ENCODE results near the gene PABPN1L. TPM values are rescaled to one million over a fixed set of nuclear protein-coding genes. Genes with fewer than 3 reads are reported as not detected.

The PABPN1L gene
- total and polyA plus RNA-seq, 2 of the 13 experiments (the other 11 are each of a cell fraction or from before 2014, with no cell fraction given), result not detected

DNA sequence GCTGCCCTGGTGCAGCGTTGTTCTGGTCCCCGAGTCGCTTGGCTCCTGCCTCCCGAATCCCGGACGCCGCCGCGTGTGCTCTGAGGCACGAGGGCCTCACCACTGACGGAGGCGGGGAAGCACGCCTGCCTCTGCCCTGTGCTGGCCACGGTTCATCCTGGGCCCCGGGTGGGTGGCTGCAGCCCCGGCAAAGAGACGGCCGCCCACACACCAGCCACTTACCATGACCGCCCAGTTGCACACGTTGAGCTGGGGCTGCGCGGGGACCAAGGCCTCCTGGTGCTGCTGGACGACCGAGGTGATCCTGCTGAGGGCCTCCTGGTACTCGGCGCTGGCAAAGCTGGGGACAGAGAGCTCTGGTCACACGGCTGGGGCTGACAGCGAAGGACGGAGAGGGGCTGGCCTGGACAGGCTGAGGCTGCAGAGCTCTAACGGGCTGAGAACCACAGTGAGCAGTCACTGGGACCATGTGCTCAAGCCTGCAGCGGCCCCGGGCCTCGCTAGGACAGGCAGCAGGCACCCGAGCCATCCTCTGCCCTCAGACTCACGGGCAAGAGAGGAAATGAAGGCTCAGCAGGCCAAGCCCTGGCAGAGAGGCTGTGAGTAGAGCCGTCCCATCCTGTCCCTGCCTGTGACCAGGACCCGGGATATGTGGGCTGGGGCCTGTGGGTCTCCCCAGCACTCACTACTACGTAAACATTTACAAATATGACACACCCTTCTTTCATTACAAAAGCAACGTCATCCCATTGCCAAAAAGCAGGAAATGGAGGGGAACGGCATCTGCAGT lies 48.5 kb downstream of the PABPN1L start (continued):
- TF ChIP-seq, protein P1, sequence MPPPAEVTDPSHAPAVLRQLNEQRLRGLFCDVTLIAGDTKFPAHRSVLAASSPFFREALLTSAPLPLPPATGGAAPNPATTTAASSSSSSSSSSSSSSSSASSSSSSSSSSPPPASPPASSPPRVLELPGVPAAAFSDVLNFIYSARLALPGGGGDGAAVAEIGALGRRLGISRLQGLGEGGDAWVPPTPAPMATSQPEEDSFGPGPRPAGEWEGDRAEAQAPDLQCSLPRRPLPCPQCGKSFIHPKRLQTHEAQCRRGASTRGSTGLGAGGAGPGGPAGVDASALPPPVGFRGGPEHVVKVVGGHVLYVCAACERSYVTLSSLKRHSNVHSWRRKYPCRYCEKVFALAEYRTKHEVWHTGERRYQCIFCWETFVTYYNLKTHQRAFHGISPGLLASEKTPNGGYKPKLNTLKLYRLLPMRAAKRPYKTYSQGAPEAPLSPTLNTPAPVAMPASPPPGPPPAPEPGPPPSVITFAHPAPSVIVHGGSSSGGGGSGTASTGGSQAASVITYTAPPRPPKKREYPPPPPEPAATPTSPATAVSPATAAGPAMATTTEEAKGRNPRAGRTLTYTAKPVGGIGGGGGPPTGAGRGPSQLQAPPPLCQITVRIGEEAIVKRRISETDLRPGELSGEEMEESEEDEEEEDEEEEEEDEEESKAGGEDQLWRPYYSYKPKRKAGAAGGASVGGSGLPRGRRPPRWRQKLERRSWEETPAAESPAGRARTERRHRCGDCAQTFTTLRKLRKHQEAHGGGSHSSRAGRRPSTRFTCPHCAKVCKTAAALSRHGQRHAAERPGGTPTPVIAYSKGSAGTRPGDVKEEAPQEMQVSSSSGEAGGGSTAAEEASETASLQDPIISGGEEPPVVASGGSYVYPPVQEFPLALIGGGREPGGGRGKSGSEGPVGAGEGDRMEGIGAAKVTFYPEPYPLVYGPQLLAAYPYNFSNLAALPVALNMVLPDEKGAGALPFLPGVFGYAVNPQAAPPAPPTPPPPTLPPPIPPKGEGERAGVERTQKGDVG (CRISPR knock-in tag; IDR thresholded peaks at IDR 0.05; ENCODE audit: borderline replicate concordance), result no peak
- TF ChIP-seq, protein P2, sequence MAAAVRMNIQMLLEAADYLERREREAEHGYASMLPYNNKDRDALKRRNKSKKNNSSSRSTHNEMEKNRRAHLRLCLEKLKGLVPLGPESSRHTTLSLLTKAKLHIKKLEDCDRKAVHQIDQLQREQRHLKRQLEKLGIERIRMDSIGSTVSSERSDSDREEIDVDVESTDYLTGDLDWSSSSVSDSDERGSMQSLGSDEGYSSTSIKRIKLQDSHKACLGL (CRISPR knock-in tag; IDR thresholded peaks at IDR 0.05), result 0 out of 2 replicates have a peak, but pooled peaks have one; percentile 45

DNA sequence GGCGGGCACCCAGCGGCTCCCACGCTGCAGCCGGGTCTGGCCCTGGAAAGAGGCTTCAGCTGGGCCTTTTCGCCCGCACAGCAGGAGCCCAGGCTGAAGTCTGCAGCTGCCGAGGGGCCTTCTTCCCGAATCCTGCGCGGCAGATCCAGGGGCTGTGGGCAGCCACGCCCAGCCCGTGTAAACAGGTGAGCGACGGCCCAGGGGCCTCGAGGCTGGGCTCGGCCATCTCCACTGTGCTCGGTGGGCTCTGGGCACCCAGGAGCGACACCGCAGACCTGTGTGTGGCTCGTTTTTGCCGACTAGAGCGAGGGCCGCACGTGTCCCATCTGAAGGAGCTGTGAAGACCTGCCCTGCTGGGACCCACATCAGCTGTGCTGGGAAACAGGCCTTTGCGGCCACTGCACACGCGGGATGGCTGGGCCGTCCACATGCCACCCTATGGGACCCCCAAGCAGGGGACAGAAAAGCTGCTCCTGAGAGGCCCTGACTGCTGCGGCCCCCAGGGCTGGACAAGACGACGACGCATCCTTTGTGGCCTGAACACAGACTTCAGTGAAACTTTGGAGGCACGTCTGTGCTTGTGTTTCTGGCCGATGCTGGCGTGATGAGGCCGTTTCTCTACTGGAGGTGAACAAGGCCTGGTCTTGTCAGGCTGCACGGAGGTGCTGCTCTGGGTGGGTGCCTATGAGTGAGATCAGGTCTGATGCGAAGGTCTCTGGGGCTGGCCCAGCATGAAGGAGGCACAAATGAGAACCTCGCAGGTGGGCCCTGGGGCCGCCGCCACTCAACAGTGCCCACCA lies 49.5 kb downstream of the PABPN1L start:
- H3K36me3 ChIP-seq (replicated peaks in 1 of 2; ENCODE audit: control insufficient read depth in 1 of 2, insufficient read depth in 2 of 2, low read length in 2 of 2), result no peaks in the 10 kb centered on the region
- H3K9ac ChIP-seq (ENCODE audit: insufficient read depth, low read depth, low read length), result no peak overlapping the region
- H3K9me3 ChIP-seq (ENCODE audit: low read length), result no peaks in the 10 kb centered on the region
- ChIA-PET POLR2A (interaction anchor here (1.0 to 1.2 kb wide), 2 partner anchors 23 to 58 kb away, joined by 3 read pairs; no protein-coding TSS in a partner anchor), CTCF (ENCODE audit: low intra/inter-chr PET ratio, low total read pairs) (interaction anchor here (1.2 to 2.1 kb wide), 2 partner anchors 41 to 350 kb away, joined by 4 to 11 read pairs; partner anchors contain the start of genes GALNS and TRAPPC2L)
- intact Hi-C loops (cut with micrococcal nuclease; ENCODE audit: unreplicated experiment) (loop anchor here (5.0 kb wide), 2 partner anchors 40 to 350 kb away; partner anchors contain the start of genes GALNS and TRAPPC2L), in situ Hi-C loops (cut with HindIII; ENCODE audit: extremely low pct_ligation_motif_present, low pct_unique_long_range_greater_than_20kb) (loop anchor here (5.0 kb wide), 1 partner anchor 350 kb away; no protein-coding TSS in a partner anchor)
- ATAC-seq (no peak), FAIRE-seq (no peak), DNase-seq (ENCODE audit: low spot score) (no peak)
- H3K4me2 ChIP-seq (ENCODE audit: low read depth, low read length), result no peak overlapping the region
- no peaks in the 10 kb centered on the region for H4K20me1 ChIP-seq (ENCODE audit: insufficient read depth, low read length)
- TF ChIP-seq, protein P3, sequence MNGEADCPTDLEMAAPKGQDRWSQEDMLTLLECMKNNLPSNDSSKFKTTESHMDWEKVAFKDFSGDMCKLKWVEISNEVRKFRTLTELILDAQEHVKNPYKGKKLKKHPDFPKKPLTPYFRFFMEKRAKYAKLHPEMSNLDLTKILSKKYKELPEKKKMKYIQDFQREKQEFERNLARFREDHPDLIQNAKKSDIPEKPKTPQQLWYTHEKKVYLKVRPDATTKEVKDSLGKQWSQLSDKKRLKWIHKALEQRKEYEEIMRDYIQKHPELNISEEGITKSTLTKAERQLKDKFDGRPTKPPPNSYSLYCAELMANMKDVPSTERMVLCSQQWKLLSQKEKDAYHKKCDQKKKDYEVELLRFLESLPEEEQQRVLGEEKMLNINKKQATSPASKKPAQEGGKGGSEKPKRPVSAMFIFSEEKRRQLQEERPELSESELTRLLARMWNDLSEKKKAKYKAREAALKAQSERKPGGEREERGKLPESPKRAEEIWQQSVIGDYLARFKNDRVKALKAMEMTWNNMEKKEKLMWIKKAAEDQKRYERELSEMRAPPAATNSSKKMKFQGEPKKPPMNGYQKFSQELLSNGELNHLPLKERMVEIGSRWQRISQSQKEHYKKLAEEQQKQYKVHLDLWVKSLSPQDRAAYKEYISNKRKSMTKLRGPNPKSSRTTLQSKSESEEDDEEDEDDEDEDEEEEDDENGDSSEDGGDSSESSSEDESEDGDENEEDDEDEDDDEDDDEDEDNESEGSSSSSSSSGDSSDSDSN (CRISPR knock-in tag; IDR thresholded peaks at IDR 0.05), result 0 out of 2 replicates have a peak, but pooled peaks have one; percentile 22
- TF ChIP-seq, protein P4, sequence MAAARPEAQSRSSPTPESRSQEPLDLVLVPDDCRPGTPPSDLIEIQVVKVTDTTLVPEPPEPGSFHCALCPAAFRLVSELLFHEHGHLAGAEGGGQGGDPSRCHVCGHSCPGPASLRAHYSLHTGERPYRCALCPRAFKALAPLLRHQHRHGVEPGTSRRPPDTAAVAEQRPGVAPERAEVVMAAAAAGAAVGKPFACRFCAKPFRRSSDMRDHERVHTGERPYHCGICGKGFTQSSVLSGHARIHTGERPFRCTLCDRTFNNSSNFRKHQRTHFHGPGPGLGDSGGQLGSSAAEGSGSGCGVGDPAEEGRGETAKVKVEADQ (CRISPR knock-in tag; IDR thresholded peaks at IDR 0.05; ENCODE audit: borderline replicate concordance), result no peak
- peak; percentile 11; the same call in 1 of the 2 replicates for TF ChIP-seq RXRA (CRISPR knock-in tag; IDR thresholded peaks at IDR 0.05)
- H3K27ac ChIP-seq (ENCODE audit: extremely low read length, insufficient read depth, low read length), result no peak overlapping the region
- WGBS (ENCODE audit: low lambda C conversion rate), result 79% methylated on average over 19 of the region's 41 CpGs
- H3K27me3 ChIP-seq (ENCODE audit: control insufficient read depth in 1 of 2, insufficient read depth in 2 of 2, low read length in 2 of 2), result peaks cover 0 to 5% of the 10 kb centered on the region in 2 experiments; a peak in 1 of 5 replicates
- no peaks in the 10 kb centered on the region for H3K79me2 ChIP-seq (ENCODE audit: insufficient read depth, low read length)
- no TSS peak for BruUV-seq (replicated peaks)
- H3K4me3 ChIP-seq (replicated peaks in 1 of 3; ENCODE audit: insufficient read depth in 1 of 3, low read depth in 2 of 3, low read length in 3 of 3), result no peak overlapping the region
- peaks cover 38% of the 10 kb centered on the region for H3K4me1 ChIP-seq (ENCODE audit: insufficient read depth, low read length)
- no peak overlapping the region for H2AFZ ChIP-seq (ENCODE audit: low read length)

All from HepG2 (cell line).